Measurements from ENCODE around the gene TMEM40.
"Not testable (repeated sequence)": the region's sequence is repeated elsewhere in the genome, so short reads cannot be mapped to it uniquely, and the experiment has no call there.

Gene TMEM40

GRCh38 chr3:12775970-12776369 lies 16.9 kb upstream of the TMEM40 start:
- not testable (repeated sequence) for DNase-seq (ENCODE audit: low spot score)

GRCh38 chr3:12775226-12775625 lies 16.2 kb upstream of the TMEM40 start:
- no peak for DNase-seq (ENCODE audit: low spot score)

- DNase-seq (ENCODE audit: low spot score): no peak
Observed at GRCh38 chr3:12774619-12775018, 15.6 kb upstream of the TMEM40 start.

GRCh38 chr3:12773710-12774086 lies 14.6 kb upstream of the TMEM40 start:
- no peak for DNase-seq (ENCODE audit: low spot score)

- no peak for DNase-seq (ENCODE audit: low spot score)
Observed at GRCh38 chr3:12773030-12773709, 14.1 kb upstream of the TMEM40 start.

GRCh38 chr3:12772462-12772861 lies 13.4 kb upstream of the TMEM40 start:
- no peak for DNase-seq (ENCODE audit: low spot score)

- no peak for DNase-seq (ENCODE audit: low spot score)
Observed at GRCh38 chr3:12771236-12771635, 12.2 kb upstream of the TMEM40 start.

- no peak for DNase-seq (ENCODE audit: low spot score)
Observed at GRCh38 chr3:12769761-12770160, 10.7 kb upstream of the TMEM40 start.

GRCh38 chr3:12768579-12769527 lies 9.8 kb upstream of the TMEM40 start:
- no peak for DNase-seq (ENCODE audit: low spot score)

- no peak for DNase-seq (ENCODE audit: low spot score)
Observed at GRCh38 chr3:12766541-12766940, 7.5 kb upstream of the TMEM40 start.

- DNase-seq (ENCODE audit: low spot score): no peak
Observed at GRCh38 chr3:12764171-12764776, 5.2 kb upstream of the TMEM40 start.

- no peak for DNase-seq (ENCODE audit: low spot score)
Observed at GRCh38 chr3:12759693-12760565, 870 bp upstream of the TMEM40 start.

- DNase-seq (ENCODE audit: low spot score): no peak
Observed at GRCh38 chr3:12758025-12758781, 856 bp downstream of the TMEM40 start.

GRCh38 chr3:12756635-12757034 lies 2.4 kb downstream of the TMEM40 start:
- no peak for DNase-seq (ENCODE audit: low spot score)

- no peak for DNase-seq (ENCODE audit: low spot score)
Observed at GRCh38 chr3:12756175-12756574, 2.9 kb downstream of the TMEM40 start.

- no peak for DNase-seq (ENCODE audit: low spot score)
Observed at GRCh38 chr3:12755754-12756153, 3.3 kb downstream of the TMEM40 start.

- DNase-seq (ENCODE audit: low spot score): no peak
Observed at GRCh38 chr3:12754313-12754712, 4.7 kb downstream of the TMEM40 start.

- DNase-seq (ENCODE audit: low spot score): no peak
Observed at GRCh38 chr3:12753275-12754028, 5.6 kb downstream of the TMEM40 start.

GRCh38 chr3:12752809-12753208 lies 6.2 kb downstream of the TMEM40 start:
- peak; percentile 20 for DNase-seq (ENCODE audit: low spot score)

- DNase-seq (ENCODE audit: low spot score): no peak
Observed at GRCh38 chr3:12752102-12752501, 7.0 kb downstream of the TMEM40 start.
